CD8-positive, alpha-beta memory T cell (primary cell): ENCODE results near the gene DCLK1. TPM values are rescaled to one million over a fixed set of nuclear protein-coding genes. Genes with fewer than 3 reads are reported as not detected.

Experiments used
- CTCF ChIA-PET: fragments of 350-600 bp; sonication (Branson Sonifier 250); formaldehyde crosslinking; loops from one replicate; lab custom pipeline; 2021; ENCODE audit warnings: antibody characterized with exemption; lab: Charles Lee
- POLR2A ChIA-PET: fragments of 350-600 bp; sonication (Branson Sonifier 250); formaldehyde crosslinking; loops from one replicate; lab custom pipeline; 2021; ENCODE audit warnings: antibody characterized with exemption; lab: Charles Lee
- DNase-seq, 5 donors: peaks; one replicate each; pipeline versions ENCODE4 v3.0.0 to v3.0.0-alpha.2; 2020 to 2022; ENCODE audit warnings: mixed read lengths in 1 of 5
- H3K27ac ChIP-seq: one replicate; pipeline ENCODE4 v1.7.0; 2013; ENCODE audit warnings: low read depth, mild to moderate bottlenecking, low read length, moderate library complexity
- H3K27me3 ChIP-seq: 2 replicates; pipeline ENCODE4 v1.7.0; 2013; ENCODE audit warnings: low read length, mild to moderate bottlenecking; ENCODE audit not compliant: insufficient read depth, poor library complexity, severe bottlenecking
- H3K36me3 ChIP-seq: 2 replicates; pipeline ENCODE4 v1.7.0; 2013; ENCODE audit warnings: mild to moderate bottlenecking, low read length, moderate library complexity; ENCODE audit not compliant: insufficient read depth
- H3K4me1 ChIP-seq: 2 replicates; pipeline ENCODE4 v1.7.0; 2013; ENCODE audit warnings: mild to moderate bottlenecking, low read length, moderate library complexity; ENCODE audit not compliant: insufficient read depth
- H3K4me3 ChIP-seq: 2 replicates; pipeline ENCODE4 v1.7.0; 2013; ENCODE audit warnings: mild to moderate bottlenecking, low read length
- H3K9me3 ChIP-seq: 2 replicates; pipeline ENCODE4 v1.7.0; 2013; ENCODE audit warnings: mild to moderate bottlenecking, low read length
- H3K27ac Mint-ChIP-seq, 8 donors: one replicate each; pipeline ENCODE4 v1.8.0; 2020 to 2021; ENCODE audit warnings: mixed read lengths in 8 of 8, mild to moderate bottlenecking in 6 of 8, inconsistent platforms in 3 of 8, moderate library complexity in 3 of 8
- H3K27me3 Mint-ChIP-seq, 2 donors: one replicate each; pipeline ENCODE4 v1.8.0; 2020 to 2021; ENCODE audit warnings: mixed read lengths in 2 of 2, mild to moderate bottlenecking in 1 of 2, moderate library complexity in 1 of 2
- H3K36me3 Mint-ChIP-seq, 3 donors: one replicate each; pipeline ENCODE4 v1.8.0; 2020 to 2021; ENCODE audit warnings: mixed read lengths in 3 of 3, inconsistent platforms in 1 of 3, mild to moderate bottlenecking in 1 of 3
- H3K4me1 Mint-ChIP-seq, 3 donors: one replicate each; pipeline ENCODE4 v1.8.0; 2020 to 2021; ENCODE audit warnings: mixed read lengths in 3 of 3, inconsistent platforms in 1 of 3, mild to moderate bottlenecking in 1 of 3
- H3K4me3 Mint-ChIP-seq, 7 donors: one replicate each; pipeline ENCODE4 v1.8.0; 2020 to 2021; ENCODE audit warnings: mixed read lengths in 7 of 7, mild to moderate bottlenecking in 6 of 7, moderate library complexity in 4 of 7, inconsistent platforms in 2 of 7
- H3K9me3 Mint-ChIP-seq, 5 donors: one replicate each; pipeline ENCODE4 v1.8.0; 2020 to 2022; ENCODE audit warnings: mixed read lengths in 5 of 5, mild to moderate bottlenecking in 3 of 5, moderate library complexity in 2 of 5, inconsistent platforms in 1 of 5
- polyA plus RNA-seq: library from polyadenylated mRNA; unstranded; fragments of 300-500 nt; fragmentation: Illumina TruSeq; gene quantifications from one replicate; pipeline ENCODE4 v1.2.3, GENCODE V29; 2021
- total RNA-seq, 2 experiments: library from RNA; stranded (reverse); gene quantifications; one replicate each; pipeline ENCODE4 v1.2.3, GENCODE V29; 2021

DCLK1 gene
- total and polyA plus RNA-seq, 3 experiments from 2014 or later, result not detected

DNA sequence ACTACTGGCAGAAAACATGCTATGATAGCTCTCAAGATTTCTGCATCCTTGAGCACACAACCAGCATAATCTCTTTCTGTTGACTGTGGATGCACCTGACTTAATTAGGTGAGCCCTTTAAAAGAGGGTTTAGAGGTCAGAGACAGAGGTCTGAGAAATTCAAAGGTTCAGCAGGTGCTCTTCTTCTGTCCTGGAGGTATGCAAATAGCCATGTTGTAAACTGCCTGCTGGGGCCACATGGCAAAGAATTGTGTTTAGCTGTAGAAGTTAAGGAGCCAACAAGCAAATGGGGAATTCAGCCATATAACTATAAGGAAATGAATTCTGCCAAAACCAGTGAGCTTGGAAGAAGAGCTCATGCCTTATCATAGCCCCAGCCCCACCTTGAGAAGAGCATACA lies 11.6 kb upstream of the DCLK1 start:
- CTCF ChIA-PET, result no interaction called here
- Mint-ChIP-seq H3K9me3 (peaks cover 0 to 20% (median 4%) of the 10 kb centered on the region in 5 donors), H3K36me3 (no peaks in the 10 kb centered on the region), H3K4me1 (no peaks in the 10 kb centered on the region), H3K27me3 (no peaks in the 10 kb centered on the region), H3K27ac (no peak overlapping the region), H3K4me3 (no peak overlapping the region)
- no peaks in the 10 kb centered on the region for H3K36me3 ChIP-seq
- POLR2A ChIA-PET, result no interaction called here
- no peak overlapping the region for H3K27ac ChIP-seq
- no peaks in the 10 kb centered on the region for H3K4me1 ChIP-seq
- H3K27me3 ChIP-seq, result no peaks in the 10 kb centered on the region
- H3K9me3 ChIP-seq, result no peaks in the 10 kb centered on the region
- no peak overlapping the region for H3K4me3 ChIP-seq
- no peak for DNase-seq

DNA sequence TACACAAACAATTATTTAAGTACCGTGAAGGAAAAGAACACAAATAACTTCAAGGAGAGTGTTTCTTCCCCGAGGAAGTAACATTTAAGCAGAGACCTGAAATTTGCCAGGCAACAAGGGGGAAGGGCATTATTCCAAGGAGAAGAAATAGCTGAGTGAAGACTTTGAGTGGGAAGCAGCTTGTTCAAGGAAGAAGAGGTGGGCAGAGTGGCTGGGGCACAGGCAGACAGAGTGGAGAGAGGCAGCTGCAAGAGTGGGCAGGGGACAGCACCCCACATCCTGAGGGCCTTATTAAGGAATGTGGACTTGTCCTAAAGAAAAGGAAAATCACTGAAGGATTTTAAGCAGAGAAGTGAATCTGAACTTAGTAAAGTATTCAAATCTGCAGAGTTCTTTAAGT lies 4.7 kb upstream of the DCLK1 start:
- no peak for DNase-seq
- no peaks in the 10 kb centered on the region for H3K4me1 ChIP-seq
- Mint-ChIP-seq H3K4me3 (no peak overlapping the region), H3K36me3 (no peaks in the 10 kb centered on the region), H3K4me1 (no peaks in the 10 kb centered on the region), H3K27me3 (peaks cover 4 to 7% of the 10 kb centered on the region in 2 donors), H3K9me3 (peaks cover 4 to 12% (median 5%) of the 10 kb centered on the region in 5 donors), H3K27ac (no peak overlapping the region)
- H3K9me3 ChIP-seq, result no peaks in the 10 kb centered on the region
- H3K27me3 ChIP-seq, result no peaks in the 10 kb centered on the region
- no peaks in the 10 kb centered on the region for H3K36me3 ChIP-seq
- CTCF ChIA-PET, result no interaction called here
- POLR2A ChIA-PET, result no interaction called here
- no peak overlapping the region for H3K27ac ChIP-seq
- no peak overlapping the region for H3K4me3 ChIP-seq

DNA sequence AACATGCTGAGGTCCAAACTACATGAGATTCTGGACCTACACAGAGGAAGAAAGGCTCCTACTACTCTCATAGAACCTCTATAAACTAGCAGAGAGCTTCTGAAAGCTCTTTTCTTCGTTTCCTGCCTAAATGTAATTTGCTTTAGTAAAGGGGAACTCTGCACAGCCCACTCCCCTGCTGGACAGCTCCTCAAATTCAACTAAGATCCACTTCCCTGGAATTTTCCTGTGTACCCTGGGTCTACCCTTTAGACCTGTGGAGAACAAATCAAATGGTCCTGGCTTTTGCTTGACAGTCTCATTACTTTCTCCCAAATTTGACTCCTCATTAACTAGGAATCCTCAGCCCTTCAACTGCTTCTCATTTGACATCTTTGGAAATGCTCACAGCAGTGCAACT lies 3.5 kb upstream of the DCLK1 start:
- no peaks in the 10 kb centered on the region for H3K36me3 Mint-ChIP-seq
- H3K27me3 ChIP-seq, result no peaks in the 10 kb centered on the region
- DNase-seq, result no peak
- ChIA-PET POLR2A (no interaction called here), CTCF (no interaction called here)
- peaks cover 10% of the 10 kb centered on the region in 2 donors for H3K27me3 Mint-ChIP-seq
- H3K4me1 ChIP-seq, result no peaks in the 10 kb centered on the region
- no peaks in the 10 kb centered on the region for H3K9me3 ChIP-seq
- H3K4me3 Mint-ChIP-seq, result no peak overlapping the region
- peaks cover 0 to 15% (median 5%) of the 10 kb centered on the region in 5 donors for H3K9me3 Mint-ChIP-seq
- no peak overlapping the region for H3K27ac ChIP-seq
- no peaks in the 10 kb centered on the region for H3K36me3 ChIP-seq
- no peak overlapping the region for H3K27ac Mint-ChIP-seq
- no peak overlapping the region for H3K4me3 ChIP-seq
- no peaks in the 10 kb centered on the region for H3K4me1 Mint-ChIP-seq

DNA sequence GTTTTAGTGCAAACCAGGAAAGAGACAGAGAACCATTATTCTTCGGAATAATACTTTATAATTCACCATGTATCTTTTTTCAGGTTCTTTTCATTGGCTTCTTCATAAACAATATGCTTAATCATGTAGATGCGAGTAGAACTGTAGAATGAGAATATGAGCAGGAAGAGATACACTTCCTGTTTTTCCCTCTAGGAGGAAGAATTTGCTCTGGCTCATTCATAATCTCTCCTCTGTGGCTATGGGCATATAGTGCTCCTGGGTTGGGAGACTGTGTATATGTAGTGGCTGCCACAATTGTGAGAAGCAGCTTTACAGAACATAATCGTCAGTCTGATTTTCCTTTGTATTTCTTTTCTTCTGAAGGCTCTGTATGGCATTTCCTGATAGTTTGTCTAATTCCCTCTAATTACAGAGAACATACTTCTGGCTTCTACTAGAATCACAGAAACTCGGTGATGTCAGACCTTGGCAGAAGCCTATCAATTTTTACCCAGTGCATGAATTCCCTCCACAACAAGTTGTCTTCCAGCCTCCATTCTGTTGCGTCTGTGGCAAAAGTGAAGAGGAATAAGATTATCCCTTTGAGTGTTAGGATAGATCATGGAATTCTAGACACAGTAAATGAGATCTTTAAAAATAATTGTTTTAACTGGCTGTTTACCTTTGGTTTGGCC lies 2.9 kb upstream of the DCLK1 start:
- Histone ChIP-seq H3K9me3 (no peaks in the 10 kb centered on the region), H3K4me3 (no peak overlapping the region), H3K27ac (no peak overlapping the region), H3K36me3 (no peaks in the 10 kb centered on the region), H3K27me3 (no peaks in the 10 kb centered on the region), H3K4me1 (no peaks in the 10 kb centered on the region)
- Mint-ChIP-seq H3K4me3 (no peak overlapping the region), H3K27ac (no peak overlapping the region), H3K36me3 (no peaks in the 10 kb centered on the region), H3K4me1 (no peaks in the 10 kb centered on the region), H3K9me3 (peaks cover 0 to 15% (median 5%) of the 10 kb centered on the region in 5 donors), H3K27me3 (peaks cover 10% of the 10 kb centered on the region in 2 donors)
- no peak for DNase-seq
- POLR2A ChIA-PET, result interaction anchor here (0.5 kb wide), 1 partner anchor 126 kb away, joined by 3 read pairs; no protein-coding TSS in a partner anchor
- CTCF ChIA-PET, result no interaction called here

DNA sequence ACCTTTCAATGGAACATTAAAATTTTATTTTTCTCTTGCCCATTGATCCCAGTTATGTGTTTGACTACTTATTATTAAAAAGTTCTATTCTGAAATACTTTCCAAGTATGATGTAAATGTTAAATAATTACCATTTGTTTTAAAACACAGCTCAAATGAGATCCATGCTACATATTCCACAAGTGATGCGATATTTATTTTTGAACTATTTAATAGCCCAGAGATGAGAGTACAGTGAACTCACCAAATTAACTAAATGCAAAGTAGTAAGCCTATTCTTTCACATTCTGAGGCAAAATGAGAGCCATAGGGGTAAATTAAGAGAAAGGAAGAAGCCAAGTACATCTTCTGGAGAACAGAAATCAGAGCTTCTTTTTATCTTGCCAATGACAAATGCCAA lies 1.2 kb upstream of the DCLK1 start:
- Histone ChIP-seq H3K9me3 (no peaks in the 10 kb centered on the region), H3K27me3 (no peaks in the 10 kb centered on the region), H3K4me3 (no peak overlapping the region), H3K27ac (no peak overlapping the region), H3K4me1 (no peaks in the 10 kb centered on the region), H3K36me3 (no peaks in the 10 kb centered on the region)
- Mint-ChIP-seq H3K36me3 (no peaks in the 10 kb centered on the region), H3K4me1 (no peaks in the 10 kb centered on the region), H3K4me3 (no peak overlapping the region), H3K9me3 (peaks cover 0 to 12% (median 4%) of the 10 kb centered on the region in 5 donors), H3K27ac (no peak overlapping the region), H3K27me3 (peaks cover 10% of the 10 kb centered on the region in 2 donors)
- ChIA-PET CTCF (no interaction called here), POLR2A (no interaction called here)
- DNase-seq, result no peak

DNA sequence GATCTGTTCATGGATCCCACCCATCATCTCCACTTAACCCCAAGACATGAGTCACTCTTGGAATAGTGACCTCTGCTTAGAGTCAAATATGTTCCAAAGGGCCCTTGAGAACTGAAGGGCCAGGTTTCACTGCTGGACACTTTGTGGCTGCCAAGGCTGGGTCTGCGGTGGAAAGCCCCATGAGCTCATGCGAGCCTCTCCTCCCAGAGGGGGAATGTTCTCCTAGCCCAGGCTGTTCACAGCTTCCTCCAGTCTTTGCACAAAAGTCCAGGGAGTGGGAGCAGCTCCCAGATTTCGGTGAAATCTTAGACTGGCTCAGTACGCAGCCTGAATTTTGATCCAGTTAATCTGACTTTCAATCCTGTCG lies 732 bp upstream of the DCLK1 start:
- CTCF ChIA-PET, result no interaction called here

DNA sequence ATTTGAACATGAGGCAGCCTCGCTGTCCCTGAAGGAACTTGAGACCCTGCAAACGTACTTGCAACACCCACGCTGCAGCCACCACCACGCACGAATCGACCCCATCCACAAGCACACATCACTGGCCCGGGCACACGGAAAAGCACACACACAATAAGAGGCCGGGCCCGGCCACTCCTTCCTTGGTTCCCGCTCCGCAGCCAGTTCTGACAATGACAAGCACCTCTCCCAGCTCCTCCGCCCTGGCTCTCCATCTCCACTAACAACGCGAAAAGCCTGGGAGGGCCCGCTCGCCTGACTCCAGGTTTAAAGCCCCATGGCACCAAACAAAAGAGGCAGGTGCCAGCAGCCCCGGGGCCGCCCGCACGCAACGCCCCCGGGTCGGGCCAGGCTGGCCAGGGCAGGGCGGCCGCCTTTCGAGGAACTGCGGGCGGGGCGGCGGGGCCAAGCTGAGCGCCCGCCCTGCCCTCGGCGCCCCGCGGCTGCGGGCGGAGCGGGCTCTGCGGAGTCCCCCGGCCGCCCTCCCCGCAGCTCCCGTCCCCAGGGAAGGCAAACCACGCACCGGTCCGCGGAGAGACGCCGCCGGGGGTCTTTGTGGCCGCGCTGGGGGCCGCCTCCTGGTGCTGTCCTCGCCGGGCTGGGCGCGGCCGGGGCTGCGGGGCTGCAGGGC lies 495 bp downstream of the DCLK1 start:
- Mint-ChIP-seq H3K4me1 (no peaks in the 10 kb centered on the region), H3K36me3 (no peaks in the 10 kb centered on the region), H3K4me3 (no peak overlapping the region), H3K27me3 (peaks cover 8 to 10% of the 10 kb centered on the region in 2 donors), H3K9me3 (peaks cover 2 to 15% (median 4%) of the 10 kb centered on the region in 5 donors), H3K27ac (no peak overlapping the region)
- Histone ChIP-seq H3K9me3 (no peaks in the 10 kb centered on the region), H3K4me1 (no peaks in the 10 kb centered on the region), H3K27ac (no peak overlapping the region), H3K27me3 (no peaks in the 10 kb centered on the region), H3K36me3 (no peaks in the 10 kb centered on the region), H3K4me3 (no peak overlapping the region)
- no peak for DNase-seq
- ChIA-PET CTCF (no interaction called here), POLR2A (no interaction called here)

More for the DNA sequence above, 732 bp upstream of the DCLK1 start:
- no peak for DNase-seq
- peaks cover 1 to 12% (median 4%) of the 10 kb centered on the region in 5 donors for H3K9me3 Mint-ChIP-seq
- Histone ChIP-seq H3K36me3 (no peaks in the 10 kb centered on the region), H3K9me3 (no peaks in the 10 kb centered on the region), H3K4me1 (no peaks in the 10 kb centered on the region), H3K4me3 (no peak overlapping the region), H3K27ac (no peak overlapping the region), H3K27me3 (no peaks in the 10 kb centered on the region)
- H3K4me1 Mint-ChIP-seq, result no peaks in the 10 kb centered on the region
- POLR2A ChIA-PET, result no interaction called here
- H3K36me3 Mint-ChIP-seq, result no peaks in the 10 kb centered on the region
- no peak overlapping the region for H3K27ac Mint-ChIP-seq
- H3K27me3 Mint-ChIP-seq, result peaks cover 10% of the 10 kb centered on the region in 2 donors
- no peak overlapping the region for H3K4me3 Mint-ChIP-seq

DNA sequence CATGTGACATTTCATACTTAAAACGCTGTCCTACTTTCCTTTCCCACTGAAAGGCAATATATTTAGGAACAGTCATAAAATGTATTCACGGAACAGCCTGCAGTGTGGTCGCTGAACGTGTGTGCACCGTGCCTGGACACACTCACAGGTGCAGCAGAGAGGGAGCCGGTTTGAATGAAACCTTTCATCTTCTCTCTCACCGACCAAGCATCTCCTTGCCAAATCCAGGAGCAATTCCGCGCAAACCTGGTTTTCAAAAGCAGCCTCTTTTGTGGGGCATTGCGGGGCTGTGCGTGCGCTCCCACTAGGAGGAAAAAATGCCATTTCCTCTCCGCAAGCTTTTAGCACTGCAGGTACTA lies 1.0 kb downstream of the DCLK1 start:
- no peak overlapping the region for H3K27ac ChIP-seq
- H3K36me3 ChIP-seq, result no peaks in the 10 kb centered on the region
- no peaks in the 10 kb centered on the region for H3K27me3 ChIP-seq
- Mint-ChIP-seq H3K9me3 (peaks cover 0 to 15% (median 4%) of the 10 kb centered on the region in 5 donors), H3K27me3 (peaks cover 7 to 10% of the 10 kb centered on the region in 2 donors), H3K27ac (no peak overlapping the region), H3K36me3 (no peaks in the 10 kb centered on the region), H3K4me3 (no peak overlapping the region), H3K4me1 (no peaks in the 10 kb centered on the region)
- H3K9me3 ChIP-seq, result no peaks in the 10 kb centered on the region
- POLR2A ChIA-PET, result no interaction called here
- CTCF ChIA-PET, result no interaction called here
- H3K4me3 ChIP-seq, result no peak overlapping the region
- DNase-seq, result no peak
- no peaks in the 10 kb centered on the region for H3K4me1 ChIP-seq
